ENCODE measurements around the gene FAF1.
"Not testable (repeated sequence)": the region's sequence is repeated elsewhere in the genome, so short reads cannot be mapped to it uniquely, and the experiment has no call there.

The FAF1 gene

GRCh38 chr1:50913954-50914353 lies 46.1 kb downstream of the FAF1 start:
- DNase-seq = no peak

- DNase-seq = not testable (repeated sequence)
These were observed 49.7 kb downstream of the FAF1 start for GRCh38 chr1:50910356-50910755.

GRCh38 chr1:50907610-50908009 lies 52.5 kb downstream of the FAF1 start:
- DNase-seq = not testable (repeated sequence)

- not testable (repeated sequence) for DNase-seq
These were observed 54.0 kb downstream of the FAF1 start for GRCh38 chr1:50906050-50906449.

GRCh38 chr1:50902419-50902818 lies 57.6 kb downstream of the FAF1 start:
- DNase-seq = no peak

GRCh38 chr1:50901872-50902271 lies 58.2 kb downstream of the FAF1 start:
- DNase-seq = no peak

- DNase-seq = no peak
These were observed 61.3 kb downstream of the FAF1 start for GRCh38 chr1:50898773-50899172.

GRCh38 chr1:50894340-50894739 lies 65.7 kb downstream of the FAF1 start:
- no peak for DNase-seq

GRCh38 chr1:50893466-50893865 lies 66.6 kb downstream of the FAF1 start:
- DNase-seq = no peak

GRCh38 chr1:50887555-50887954 lies 72.5 kb downstream of the FAF1 start:
- DNase-seq = not testable (repeated sequence)

GRCh38 chr1:50880373-50880772 lies 79.7 kb downstream of the FAF1 start:
- DNase-seq = peak in 1 of 56 donors; percentile 3

- DNase-seq = no peak
These were observed 80.9 kb downstream of the FAF1 start for GRCh38 chr1:50879137-50879536.

GRCh38 chr1:50878434-50878833 lies 81.6 kb downstream of the FAF1 start:
- DNase-seq = no peak

GRCh38 chr1:50877641-50878040 lies 82.4 kb downstream of the FAF1 start:
- no peak for DNase-seq

- DNase-seq = peak in 13 of 56 donors; percentile 0 to 56 (median 8)
These were observed 86.4 kb downstream of the FAF1 start for GRCh38 chr1:50873458-50874187.

- DNase-seq = not testable (repeated sequence)
These were observed 95.2 kb downstream of the FAF1 start for GRCh38 chr1:50864845-50865244.

GRCh38 chr1:50861772-50862171 lies 98.3 kb downstream of the FAF1 start:
- DNase-seq = no peak

- DNase-seq = no peak
These were observed 99.4 kb downstream of the FAF1 start for GRCh38 chr1:50860702-50861101.

GRCh38 chr1:50860256-50860655 lies 99.8 kb downstream of the FAF1 start:
- no peak for DNase-seq

GRCh38 chr1:50859657-50860056 lies 100.4 kb downstream of the FAF1 start:
- DNase-seq = no peak

- no peak for DNase-seq
These were observed 101.3 kb downstream of the FAF1 start for GRCh38 chr1:50858761-50859160.

- DNase-seq = no peak
These were observed 102.4 kb downstream of the FAF1 start for GRCh38 chr1:50857702-50858101.

GRCh38 chr1:50853325-50853724 lies 106.7 kb downstream of the FAF1 start:
- DNase-seq = no peak

- DNase-seq = peak in 6 of 56 donors; percentile 1 to 43 (median 14)
These were observed 107.2 kb downstream of the FAF1 start for GRCh38 chr1:50852889-50853288.
